C4-2B (cell line): ENCODE data around the gene ADAM19.

Source experiments
- ZFX ChIP-seq: fragments of 450-650 bp; IDR thresholded peaks from 2 replicates; pipeline ENCODE4 v1.6.1; 2017
- TF ChIP-seq, protein P1 (sequence below): fragments of 450-650 bp; conservative IDR thresholded peaks from 2 replicates; pipeline ENCODE4 v1.5.1; 2017; ENCODE audit warnings: mild to moderate bottlenecking

DNA sequence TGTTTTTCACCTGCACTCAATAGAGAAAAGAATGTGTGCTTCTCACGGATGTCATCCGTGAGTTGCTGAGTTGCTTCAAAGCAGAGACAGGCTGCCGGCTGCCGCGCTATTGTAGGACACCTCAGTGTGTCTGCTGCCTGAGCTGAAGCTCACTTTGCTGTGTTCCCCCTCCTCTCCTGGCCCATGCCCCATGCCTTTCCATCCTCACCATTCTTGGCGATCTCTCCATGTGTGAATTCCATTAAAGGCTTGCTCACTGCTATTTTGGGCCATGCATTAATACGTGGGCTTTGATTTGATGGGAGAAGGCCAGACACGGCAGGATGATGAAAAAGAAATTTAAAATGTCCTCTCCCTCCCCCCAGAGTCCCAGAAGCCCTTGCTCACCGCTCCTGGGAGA lies 14.5 kb downstream of the ADAM19 start:
- TF ChIP-seq, protein P1, sequence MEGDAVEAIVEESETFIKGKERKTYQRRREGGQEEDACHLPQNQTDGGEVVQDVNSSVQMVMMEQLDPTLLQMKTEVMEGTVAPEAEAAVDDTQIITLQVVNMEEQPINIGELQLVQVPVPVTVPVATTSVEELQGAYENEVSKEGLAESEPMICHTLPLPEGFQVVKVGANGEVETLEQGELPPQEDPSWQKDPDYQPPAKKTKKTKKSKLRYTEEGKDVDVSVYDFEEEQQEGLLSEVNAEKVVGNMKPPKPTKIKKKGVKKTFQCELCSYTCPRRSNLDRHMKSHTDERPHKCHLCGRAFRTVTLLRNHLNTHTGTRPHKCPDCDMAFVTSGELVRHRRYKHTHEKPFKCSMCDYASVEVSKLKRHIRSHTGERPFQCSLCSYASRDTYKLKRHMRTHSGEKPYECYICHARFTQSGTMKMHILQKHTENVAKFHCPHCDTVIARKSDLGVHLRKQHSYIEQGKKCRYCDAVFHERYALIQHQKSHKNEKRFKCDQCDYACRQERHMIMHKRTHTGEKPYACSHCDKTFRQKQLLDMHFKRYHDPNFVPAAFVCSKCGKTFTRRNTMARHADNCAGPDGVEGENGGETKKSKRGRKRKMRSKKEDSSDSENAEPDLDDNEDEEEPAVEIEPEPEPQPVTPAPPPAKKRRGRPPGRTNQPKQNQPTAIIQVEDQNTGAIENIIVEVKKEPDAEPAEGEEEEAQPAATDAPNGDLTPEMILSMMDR, result no peak
- TF ChIP-seq ZFX, result no peak
